ENCODE results near the gene PPP1R3C.
A peak's percentile ranks its signal among the peaks of the same experiment; 100 is the strongest.

PPP1R3C gene

GRCh38 chr10:91602449-91602848 lies 30.4 kb downstream of the PPP1R3C start:
- no peak for DNase-seq (ENCODE audit: low read depth)
- no peak overlapping the region for H3K4me3 ChIP-seq (replicated peaks; ENCODE audit: low read depth, low read length)
- no peak for TF ChIP-seq CTCF (IDR thresholded peaks at IDR 0.05; ENCODE audit: low read length, missing control alignments)

GRCh38 chr10:91601212-91601611 lies 31.7 kb downstream of the PPP1R3C start:
- no peak overlapping the region for H3K4me3 ChIP-seq (replicated peaks; ENCODE audit: low read depth, low read length)
- DNase-seq (ENCODE audit: low read depth) = no peak
- no peak for TF ChIP-seq CTCF (IDR thresholded peaks at IDR 0.05; ENCODE audit: low read length, missing control alignments)

GRCh38 chr10:91598211-91598977 lies 34.5 kb downstream of the PPP1R3C start:
- TF ChIP-seq CTCF (IDR thresholded peaks at IDR 0.05; ENCODE audit: low read length, missing control alignments) = no peak
- peak; percentile 79 for DNase-seq (ENCODE audit: low read depth)
- no peak overlapping the region for H3K4me3 ChIP-seq (replicated peaks; ENCODE audit: low read depth, low read length)

GRCh38 chr10:91597197-91597881 lies 35.5 kb downstream of the PPP1R3C start:
- TF ChIP-seq CTCF (IDR thresholded peaks at IDR 0.05; ENCODE audit: low read length, missing control alignments) = no peak
- DNase-seq (ENCODE audit: low read depth) = peak; percentile 65
- no peak overlapping the region for H3K4me3 ChIP-seq (replicated peaks; ENCODE audit: low read depth, low read length)

- peak; percentile 93 for DNase-seq (ENCODE audit: low read depth)
- no peak for TF ChIP-seq CTCF (IDR thresholded peaks at IDR 0.05; ENCODE audit: low read length, missing control alignments)
- H3K4me3 ChIP-seq (replicated peaks; ENCODE audit: low read depth, low read length) = no peak overlapping the region
Observed at GRCh38 chr10:91596825-91597196, 36.1 kb downstream of the PPP1R3C start.

- no peak for DNase-seq (ENCODE audit: low read depth)
- TF ChIP-seq CTCF (IDR thresholded peaks at IDR 0.05; ENCODE audit: low read length, missing control alignments) = no peak
- H3K4me3 ChIP-seq (replicated peaks; ENCODE audit: low read depth, low read length) = no peak overlapping the region
Observed at GRCh38 chr10:91593834-91594233, 39.0 kb downstream of the PPP1R3C start.
